HCT116 (cell line): ENCODE results near the gene UBE2V1. TPM values are rescaled to one million over a fixed set of nuclear protein-coding genes. Genes with fewer than 3 reads are reported as not detected.

Experiments
- ATAC-seq: fragments of 200-7000 bp; cut with Tn5 transposase; 2 replicates; pipeline ENCODE4 v1.9.1; 2020; ENCODE audit warnings: mild to moderate bottlenecking, moderate library complexity
- BruUV-seq: library from RNA; stranded (reverse); fragments of 400-500 nt; replicated peaks from 2 replicates; lab custom pipeline; 2021; lab: Mats Ljungman, UMichigan
- CTCF ChIA-PET: fragments of 300-600 bp; sonication (Branson Sonifier 250); formaldehyde crosslinking; loops from one replicate; lab custom pipeline; 2021; ENCODE audit warnings: antibody characterized with exemption; lab: Charles Lee
- POLR2A ChIA-PET: fragments of 300-600, 350-600 bp; sonication (Branson Sonifier 250); formaldehyde crosslinking; loops from one replicate; lab custom pipeline; 2021; ENCODE audit warnings: antibody characterized with exemption; lab: Charles Lee
- RAD21 ChIA-PET, 2 experiments: fragments of 300-600 bp; sonication (Branson Sonifier 250); formaldehyde crosslinking; loops; one replicate each; lab custom pipeline; 2023; ENCODE audit warnings: low total read pairs in 2 of 2; ENCODE audit not compliant: uncharacterized antibody in 2 of 2, unreplicated experiment in 2 of 2, low non-redundant PET in 1 of 2; lab: Charles Lee
- DNase-seq: peaks from one replicate; pipeline ENCODE4 v3.0.0-alpha.2; 2010; ENCODE audit warnings: low read depth, low spot score
- H2AFZ ChIP-seq: fragments of 200-600 bp; shearing (Covaris generic), sonication (generic); 2 replicates; pipeline ENCODE4 v1.6.1; 2017; ENCODE audit warnings: low read depth, mixed run types, mixed read lengths, antibody characterized with exemption, low read length; ENCODE audit not compliant: poor library complexity, severe bottlenecking
- H3K27ac ChIP-seq: 2 replicates; pipeline ENCODE4 v1.5.1; 2012; ENCODE audit warnings: low read depth, low read length
- H3K27me3 ChIP-seq: fragments of 200-600 bp; sonication (generic); 2 replicates; pipeline ENCODE4 v1.6.1; 2016; ENCODE audit warnings: mixed run types, low read length, mixed read lengths; ENCODE audit not compliant: insufficient read depth
- H3K36me3 ChIP-seq, 2 experiments: fragments of 200-500 bp in 1 of 2; fragments of 200-600 bp in 1 of 2; sonication (Bioruptor generic) in 1 of 2; sonication (generic) in 1 of 2; 2 replicates each; pipeline versions ENCODE4 v1.5.1 to v1.6.1; 2014 to 2016; ENCODE audit warnings: low read length in 2 of 2, inconsistent platforms in 1 of 2, mixed read lengths in 1 of 2, mixed run types in 1 of 2; ENCODE audit not compliant: insufficient read depth in 2 of 2, control insufficient read depth in 1 of 2
- H3K4me1 ChIP-seq, 2 experiments: fragments of 200-600 bp in 1 of 2; sonication (generic) in 1 of 2; 2 replicates each; pipeline versions ENCODE4 v1.5.1 to v1.6.1; 2012 to 2017; ENCODE audit warnings: low read length in 2 of 2, inconsistent platforms in 1 of 2, mild to moderate bottlenecking in 1 of 2, mixed read lengths in 1 of 2, mixed run types in 1 of 2, moderate library complexity in 1 of 2; ENCODE audit not compliant: insufficient read depth in 2 of 2, control insufficient read depth in 1 of 2
- H3K4me2 ChIP-seq: fragments of 200-600 bp; sonication (generic); 2 replicates; pipeline ENCODE4 v1.6.1; 2017; ENCODE audit warnings: mixed run types, low read length, mixed read lengths
- H3K4me3 ChIP-seq, 2 experiments: fragments of 200-600 bp in 1 of 2; sonication (generic) in 1 of 2; replicated peaks in 1 of 2; 2 replicates each; pipeline ENCODE4 v1.5.1; 2011 to 2016; ENCODE audit warnings: low read length in 2 of 2, control low read depth in 1 of 2, low read depth in 1 of 2, mild to moderate bottlenecking in 1 of 2, mixed read lengths in 1 of 2, mixed run types in 1 of 2
- H3K79me2 ChIP-seq: fragments of 200-600 bp; sonication (generic); 2 replicates; pipeline ENCODE4 v1.6.1; 2017; ENCODE audit warnings: mild to moderate bottlenecking, mixed run types, low read length, moderate library complexity, mixed read lengths; ENCODE audit not compliant: insufficient read depth
- H3K9ac ChIP-seq: fragments of 200-600 bp; sonication (generic); 2 replicates; pipeline ENCODE4 v1.6.1; 2016; ENCODE audit warnings: low read length, mixed read lengths
- H3K9me2 ChIP-seq: fragments of 200-600 bp; sonication (generic), shearing (Covaris generic); 2 replicates; pipeline ENCODE4 v1.6.1; 2017; ENCODE audit warnings: mixed run types, mild to moderate bottlenecking, moderate library complexity; ENCODE audit not compliant: insufficient read depth
- H3K9me3 ChIP-seq, 2 experiments: fragments of 200-500 bp in 1 of 2; fragments of 200-600 bp in 1 of 2; sonication (Bioruptor generic) in 1 of 2; sonication (generic) in 1 of 2; 2 replicates each; pipeline ENCODE4 v1.6.1; 2014 to 2017; ENCODE audit warnings: low read length in 2 of 2, mixed read lengths in 2 of 2, inconsistent platforms in 1 of 2, low read depth in 1 of 2, mild to moderate bottlenecking in 1 of 2, mixed run types in 1 of 2, moderate library complexity in 1 of 2; ENCODE audit not compliant: control insufficient read depth in 1 of 2, insufficient read depth in 1 of 2
- H4K20me1 ChIP-seq: fragments of 200-600 bp; sonication (generic), shearing (Covaris generic); 2 replicates; pipeline ENCODE4 v1.6.1; 2017; ENCODE audit warnings: mixed run types, mild to moderate bottlenecking, moderate library complexity; ENCODE audit not compliant: insufficient read depth
- CEBPB ChIP-seq: IDR thresholded peaks from 2 replicates; pipeline ENCODE4 v1.6.1; 2012; ENCODE audit warnings: low read depth
- CTCF ChIP-seq, 3 experiments: fragments of 200-600 bp in 1 of 3; sonication (generic) in 1 of 3; IDR thresholded peaks in 2 of 3; conservative IDR thresholded peaks in 1 of 3; 2 replicates each; pipeline ENCODE4 v1.5.1; 2012 to 2017; ENCODE audit warnings: low read depth in 2 of 3, low read length in 2 of 3, antibody characterized with exemption in 1 of 3, borderline replicate concordance in 1 of 3, control low read depth in 1 of 3, mild to moderate bottlenecking in 1 of 3, mixed read lengths in 1 of 3, mixed run types in 1 of 3, moderate library complexity in 1 of 3; ENCODE audit not compliant: insufficient read depth in 1 of 3
- EGR1 ChIP-seq: IDR thresholded peaks from 2 replicates; pipeline ENCODE4 v1.6.1; 2012; ENCODE audit warnings: low read depth
- ELF1 ChIP-seq: IDR thresholded peaks from 2 replicates; pipeline ENCODE4 v1.6.1; 2012; ENCODE audit warnings: low read depth, borderline replicate concordance
- EZH2 ChIP-seq: fragments of 200-600 bp; sonication (generic); IDR thresholded peaks from 2 replicates; pipeline ENCODE4 v1.6.1; 2017; ENCODE audit warnings: antibody characterized with exemption, mixed run types
- MAX ChIP-seq: IDR thresholded peaks from 2 replicates; pipeline ENCODE4 v1.6.1; 2012
- POLR2AphosphoS5 ChIP-seq: IDR thresholded peaks from 2 replicates; pipeline ENCODE4 v1.6.1; 2011; ENCODE audit warnings: mild to moderate bottlenecking, low read depth, low read length, moderate library complexity
- RAD21 ChIP-seq: IDR thresholded peaks from 2 replicates; pipeline ENCODE4 v1.6.1; 2012; ENCODE audit warnings: low read depth, mild to moderate bottlenecking
- REST ChIP-seq: IDR thresholded peaks from 2 replicates; pipeline ENCODE4 v1.6.1; 2012; ENCODE audit warnings: low read depth
- SIN3A ChIP-seq: IDR thresholded peaks from 2 replicates; pipeline ENCODE4 v1.6.1; 2012; ENCODE audit warnings: low read depth
- SP1 ChIP-seq: IDR thresholded peaks from 2 replicates; pipeline ENCODE4 v1.6.1; 2012; ENCODE audit warnings: low read depth
- SRF ChIP-seq: IDR thresholded peaks from 2 replicates; pipeline ENCODE4 v1.6.1; 2012; ENCODE audit warnings: low read depth
- TCF7L2 ChIP-seq: IDR thresholded peaks from 2 replicates; pipeline ENCODE4 v1.7.0; 2011; ENCODE audit warnings: borderline replicate concordance, inconsistent platforms; ENCODE audit not compliant: insufficient read depth, insufficient read length; ENCODE audit errors: extremely low read depth
- YY1 ChIP-seq: IDR thresholded peaks from 2 replicates; pipeline ENCODE4 v1.6.1; 2011; ENCODE audit warnings: low read length, low read depth, moderate library complexity, mild to moderate bottlenecking; ENCODE audit not compliant: insufficient replicate concordance; ENCODE audit errors: extremely low read depth
- ZFX ChIP-seq: fragments of 450-650 bp; IDR thresholded peaks from 2 replicates; pipeline ENCODE4 v1.6.1; 2017
- intact Hi-C: fragments of 100-400 bp; cut with micrococcal nuclease; formaldehyde crosslinking; loops from 2 replicates; pipeline ENCODE4 v1.10.0; 2022
- total RNA-seq: library from RNA; stranded (reverse); gene quantifications from one replicate; pipeline ENCODE4 v1.2.1, GENCODE V29; 2021; ENCODE audit not compliant: unreplicated experiment
- TF ChIP-seq, protein P1 (sequence below): IDR thresholded peaks from 2 replicates; pipeline ENCODE4 v1.6.1; 2011; ENCODE audit warnings: mild to moderate bottlenecking, low read length, moderate library complexity; ENCODE audit not compliant: insufficient replicate concordance; ENCODE audit errors: extremely low read depth
- TF ChIP-seq, protein P2 (sequence below): IDR thresholded peaks from 2 replicates; pipeline ENCODE4 v1.6.1; 2012

The UBE2V1 gene
- total RNA-seq, 1 experiment from 2014 or later, result 114 TPM

DNA sequence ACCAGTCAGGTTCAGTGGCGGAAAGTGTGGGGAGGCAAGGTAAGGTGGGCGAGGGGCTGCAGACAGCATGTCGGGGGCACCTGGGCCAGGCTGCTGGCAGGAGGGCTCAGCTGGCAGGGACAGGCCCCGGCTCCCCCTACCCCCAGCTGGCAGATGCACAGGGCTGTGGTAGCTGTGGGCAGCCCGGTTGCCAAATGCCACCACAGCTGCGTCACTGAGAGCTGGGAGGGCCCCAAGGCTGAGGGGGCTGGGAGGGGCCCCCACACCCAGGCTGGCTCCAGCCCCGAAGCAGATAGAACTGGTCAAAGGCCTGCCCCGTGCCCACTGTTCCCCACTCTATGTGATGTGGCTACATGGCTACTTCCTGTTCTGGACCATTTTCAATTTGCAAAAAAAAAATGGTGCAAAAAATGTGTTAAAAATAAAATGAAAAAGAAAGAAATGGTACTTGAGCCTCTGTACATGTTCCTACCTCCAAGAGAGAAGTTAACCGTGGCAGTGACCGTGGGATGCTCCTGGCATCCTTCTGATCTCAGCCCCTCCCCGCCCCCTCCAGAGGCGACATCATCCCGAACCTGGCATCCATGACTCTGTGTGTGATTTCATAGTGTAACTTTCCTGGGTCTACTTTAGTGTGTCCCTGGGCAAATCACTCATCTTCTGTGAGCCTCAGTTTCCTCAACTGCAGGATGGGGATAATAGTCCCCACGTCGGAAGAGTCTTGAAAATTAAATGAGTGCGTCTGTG lies 64.4 kb downstream of the UBE2V1 start:
- ChIA-PET POLR2A (no interaction called here), CTCF (interaction anchor here (1.1 kb wide), 1 partner anchor 23 kb away, joined by 4 read pairs; no protein-coding TSS in a partner anchor), RAD21 (no interaction called here)
- intact Hi-C loops, result no loop called here
- ATAC-seq (no peak), DNase-seq (no peak)
- no peak overlapping the region for H3K9ac ChIP-seq
- no peak overlapping the region for H3K27ac ChIP-seq
- no peaks in the 10 kb centered on the region for H3K79me2 ChIP-seq
- H3K27me3 ChIP-seq, result no peaks in the 10 kb centered on the region
- no peaks in the 10 kb centered on the region for H3K9me2 ChIP-seq
- no peak overlapping the region for H2AFZ ChIP-seq
- no TSS peak for BruUV-seq
- TF ChIP-seq ZFX (no peak), ELF1 (no peak), TCF7L2 (no peak), POLR2AphosphoS5 (no peak), REST (no peak), YY1 (no peak), MAX (no peak), EZH2 (no peak), SIN3A (no peak), SP1 (no peak), RAD21 (no peak), EGR1 (no peak), CTCF (IDR thresholded peaks at IDR 0.05 in 2 of 3, conservative IDR thresholded peaks at IDR 0.05 in 1 of 3; ENCODE audit: borderline replicate concordance in 1 of 3, insufficient read depth in 1 of 3, low read depth in 2 of 3, low read length in 2 of 3) (no peak), SRF (no peak), CEBPB (no peak)
- TF ChIP-seq, protein P1, sequence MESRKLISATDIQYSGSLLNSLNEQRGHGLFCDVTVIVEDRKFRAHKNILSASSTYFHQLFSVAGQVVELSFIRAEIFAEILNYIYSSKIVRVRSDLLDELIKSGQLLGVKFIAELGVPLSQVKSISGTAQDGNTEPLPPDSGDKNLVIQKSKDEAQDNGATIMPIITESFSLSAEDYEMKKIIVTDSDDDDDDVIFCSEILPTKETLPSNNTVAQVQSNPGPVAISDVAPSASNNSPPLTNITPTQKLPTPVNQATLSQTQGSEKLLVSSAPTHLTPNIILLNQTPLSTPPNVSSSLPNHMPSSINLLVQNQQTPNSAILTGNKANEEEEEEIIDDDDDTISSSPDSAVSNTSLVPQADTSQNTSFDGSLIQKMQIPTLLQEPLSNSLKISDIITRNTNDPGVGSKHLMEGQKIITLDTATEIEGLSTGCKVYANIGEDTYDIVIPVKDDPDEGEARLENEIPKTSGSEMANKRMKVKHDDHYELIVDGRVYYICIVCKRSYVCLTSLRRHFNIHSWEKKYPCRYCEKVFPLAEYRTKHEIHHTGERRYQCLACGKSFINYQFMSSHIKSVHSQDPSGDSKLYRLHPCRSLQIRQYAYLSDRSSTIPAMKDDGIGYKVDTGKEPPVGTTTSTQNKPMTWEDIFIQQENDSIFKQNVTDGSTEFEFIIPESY, result no peak
- TF ChIP-seq, protein P2, sequence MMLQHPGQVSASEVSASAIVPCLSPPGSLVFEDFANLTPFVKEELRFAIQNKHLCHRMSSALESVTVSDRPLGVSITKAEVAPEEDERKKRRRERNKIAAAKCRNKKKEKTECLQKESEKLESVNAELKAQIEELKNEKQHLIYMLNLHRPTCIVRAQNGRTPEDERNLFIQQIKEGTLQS, result no peak
- no peaks in the 10 kb centered on the region for H3K36me3 ChIP-seq
- H3K4me3 ChIP-seq, result no peak overlapping the region
- H4K20me1 ChIP-seq, result no peaks in the 10 kb centered on the region
- H3K4me2 ChIP-seq, result no peak overlapping the region
- no peaks in the 10 kb centered on the region for H3K9me3 ChIP-seq
- peaks cover 0 to 9% of the 10 kb centered on the region in 2 experiments; a peak in 2 of 4 replicates for H3K4me1 ChIP-seq
